ENCODE results near the gene PCDHGA3. TPM values are rescaled to one million over a fixed set of nuclear protein-coding genes. Genes with fewer than 3 reads are reported as not detected.

The PCDHGA3 gene
- total RNA-seq, 1 experiment from 2014 or later, result 0.97 TPM

DNA sequence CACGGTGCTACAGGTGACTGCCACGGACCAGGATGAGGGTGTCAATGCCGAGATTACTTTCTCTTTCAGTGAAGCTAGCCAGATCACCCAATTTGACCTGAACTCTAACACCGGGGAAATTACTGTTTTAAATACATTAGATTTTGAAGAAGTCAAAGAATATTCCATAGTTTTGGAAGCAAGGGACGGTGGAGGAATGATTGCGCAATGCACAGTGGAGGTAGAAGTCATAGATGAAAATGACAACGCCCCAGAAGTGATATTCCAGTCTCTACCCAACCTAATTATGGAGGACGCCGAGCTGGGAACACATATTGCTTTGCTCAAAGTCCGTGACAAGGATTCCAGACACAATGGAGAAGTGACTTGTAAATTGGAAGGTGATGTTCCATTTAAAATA lies 45.0 kb downstream of the PCDHGA3 start:
- BruUV-seq (replicated peaks), result no TSS peak
- Histone ChIP-seq H3K27ac (ENCODE audit: low read depth, low read length, poor library complexity, severe bottlenecking) (no peak overlapping the region), H3K9me3 (ENCODE audit: low read depth, low read length, poor library complexity, severe bottlenecking) (peaks cover 69% of the 10 kb centered on the region), H3K36me3 (ENCODE audit: insufficient read depth, low read length, poor library complexity, severe bottlenecking) (no peaks in the 10 kb centered on the region), H3K27me3 (replicated peaks; ENCODE audit: insufficient read depth, low read depth, low read length, poor library complexity) (no peaks in the 10 kb centered on the region), H3K4me3 (ENCODE audit: low read depth, low read length, poor library complexity, severe bottlenecking) (no peak overlapping the region), H3K4me1 (ENCODE audit: insufficient read depth, low read length, poor library complexity, severe bottlenecking) (no peaks in the 10 kb centered on the region)
- POLR2A ChIA-PET (ENCODE audit: low non-redundant PET), result no interaction called here
- CTCF ChIA-PET, result no interaction called here
- intact Hi-C loops (cut with micrococcal nuclease; ENCODE audit: unreplicated experiment), result no loop called here
- TF ChIP-seq, protein P1, sequence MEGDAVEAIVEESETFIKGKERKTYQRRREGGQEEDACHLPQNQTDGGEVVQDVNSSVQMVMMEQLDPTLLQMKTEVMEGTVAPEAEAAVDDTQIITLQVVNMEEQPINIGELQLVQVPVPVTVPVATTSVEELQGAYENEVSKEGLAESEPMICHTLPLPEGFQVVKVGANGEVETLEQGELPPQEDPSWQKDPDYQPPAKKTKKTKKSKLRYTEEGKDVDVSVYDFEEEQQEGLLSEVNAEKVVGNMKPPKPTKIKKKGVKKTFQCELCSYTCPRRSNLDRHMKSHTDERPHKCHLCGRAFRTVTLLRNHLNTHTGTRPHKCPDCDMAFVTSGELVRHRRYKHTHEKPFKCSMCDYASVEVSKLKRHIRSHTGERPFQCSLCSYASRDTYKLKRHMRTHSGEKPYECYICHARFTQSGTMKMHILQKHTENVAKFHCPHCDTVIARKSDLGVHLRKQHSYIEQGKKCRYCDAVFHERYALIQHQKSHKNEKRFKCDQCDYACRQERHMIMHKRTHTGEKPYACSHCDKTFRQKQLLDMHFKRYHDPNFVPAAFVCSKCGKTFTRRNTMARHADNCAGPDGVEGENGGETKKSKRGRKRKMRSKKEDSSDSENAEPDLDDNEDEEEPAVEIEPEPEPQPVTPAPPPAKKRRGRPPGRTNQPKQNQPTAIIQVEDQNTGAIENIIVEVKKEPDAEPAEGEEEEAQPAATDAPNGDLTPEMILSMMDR (conservative IDR thresholded peaks at IDR 0.05; ENCODE audit: low read depth, low read length), result no peak
- TF ChIP-seq EZH2 (IDR thresholded peaks at IDR 0.05; ENCODE audit: borderline replicate concordance, low read depth, low read length, poor library complexity, severe bottlenecking), result no peak
- DNase-seq (ENCODE audit: low spot score), result no peak

DNA sequence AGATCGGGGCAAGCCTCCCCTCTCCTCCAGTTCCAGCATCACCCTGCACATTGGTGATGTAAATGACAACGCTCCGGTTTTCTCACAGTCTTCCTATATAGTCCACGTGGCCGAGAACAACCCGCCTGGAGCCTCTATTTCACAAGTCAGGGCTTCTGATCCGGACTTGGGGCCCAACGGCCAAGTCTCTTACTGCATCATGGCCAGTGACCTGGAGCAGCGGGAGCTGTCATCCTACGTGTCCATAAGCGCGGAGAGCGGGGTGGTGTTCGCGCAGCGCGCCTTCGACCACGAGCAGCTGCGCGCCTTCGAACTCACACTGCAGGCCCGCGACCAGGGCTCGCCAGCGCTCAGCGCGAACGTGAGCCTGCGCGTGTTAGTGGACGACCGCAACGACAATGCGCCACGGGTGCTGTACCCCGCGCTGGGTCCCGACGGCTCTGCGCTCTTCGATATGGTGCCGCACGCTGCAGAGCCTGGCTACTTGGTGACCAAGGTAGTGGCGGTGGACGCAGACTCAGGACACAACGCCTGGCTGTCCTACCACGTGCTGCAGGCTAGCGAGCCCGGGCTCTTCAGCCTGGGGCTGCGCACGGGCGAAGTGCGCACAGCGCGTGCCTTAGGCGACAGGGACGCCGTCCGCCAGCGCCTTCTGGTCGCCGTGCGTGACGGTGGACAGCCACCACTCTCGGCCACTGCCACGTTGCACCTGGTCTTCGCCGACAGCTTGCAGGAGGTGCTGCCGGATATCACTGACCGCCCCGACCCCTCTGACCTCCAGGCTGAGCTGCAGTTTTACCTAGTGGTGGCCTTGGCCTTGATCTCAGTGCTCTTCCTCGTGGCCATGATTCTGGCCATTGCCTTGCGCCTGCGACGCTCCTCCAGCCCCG lies 45.8 kb downstream of the PCDHGA3 start:
- BruUV-seq (replicated peaks), result no TSS peak
- ChIA-PET POLR2A (ENCODE audit: low non-redundant PET) (no interaction called here), CTCF (no interaction called here)
- no peak for TF ChIP-seq EZH2 (IDR thresholded peaks at IDR 0.05; ENCODE audit: borderline replicate concordance, low read depth, low read length, poor library complexity, severe bottlenecking)
- H3K9me3 ChIP-seq (ENCODE audit: low read depth, low read length, poor library complexity, severe bottlenecking), result peaks cover 62% of the 10 kb centered on the region
- H3K4me1 ChIP-seq (ENCODE audit: insufficient read depth, low read length, poor library complexity, severe bottlenecking), result no peaks in the 10 kb centered on the region
- intact Hi-C loops (cut with micrococcal nuclease; ENCODE audit: unreplicated experiment), result no loop called here
- no peak overlapping the region for H3K27ac ChIP-seq (ENCODE audit: low read depth, low read length, poor library complexity, severe bottlenecking)
- no peaks in the 10 kb centered on the region for H3K36me3 ChIP-seq (ENCODE audit: insufficient read depth, low read length, poor library complexity, severe bottlenecking)
- no peak for DNase-seq (ENCODE audit: low spot score)
- no peaks in the 10 kb centered on the region for H3K27me3 ChIP-seq (replicated peaks; ENCODE audit: insufficient read depth, low read depth, low read length, poor library complexity)
- no peak overlapping the region for H3K4me3 ChIP-seq (ENCODE audit: low read depth, low read length, poor library complexity, severe bottlenecking)

DNA sequence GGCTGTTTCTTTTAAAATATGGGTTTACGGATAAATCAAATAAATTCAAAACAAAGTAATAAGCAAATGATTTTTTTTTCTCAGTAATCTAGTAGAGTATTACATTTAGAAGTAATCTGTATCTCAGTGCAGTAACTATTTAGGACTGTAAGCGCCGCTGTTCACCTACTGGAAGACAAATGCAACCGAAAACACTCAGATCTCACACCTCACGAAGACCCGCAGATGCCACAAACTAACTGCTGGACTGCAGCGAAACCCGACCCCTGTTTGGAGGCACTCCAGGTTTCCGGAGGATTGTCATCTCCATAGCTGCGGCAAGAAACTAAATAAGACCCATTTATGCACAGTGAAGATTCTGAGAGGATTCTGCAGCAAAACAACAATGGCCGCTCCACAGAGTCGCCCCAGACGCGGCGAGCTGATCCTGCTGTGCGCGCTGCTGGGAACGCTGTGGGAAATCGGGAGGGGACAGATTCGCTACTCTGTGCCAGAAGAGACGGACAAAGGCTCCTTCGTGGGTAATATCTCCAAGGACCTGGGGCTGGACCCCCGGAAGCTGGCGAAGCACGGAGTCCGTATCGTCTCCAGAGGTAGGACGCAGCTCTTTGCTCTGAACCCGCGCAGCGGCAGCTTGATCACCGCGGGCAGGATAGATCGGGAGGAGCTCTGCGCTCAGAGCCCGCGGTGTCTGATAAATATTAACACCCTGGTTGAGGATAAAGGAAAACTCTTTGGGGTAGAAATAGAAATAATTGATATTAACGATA lies 49.0 kb downstream of the PCDHGA3 start, which contains the start of gene PCDHGA8:
Gene PCDHGA8 (plus strand): TSS at position 205 of the 770 bp plus-strand sequence. CDS start 181 bp downstream, at position 386.
- Histone ChIP-seq H3K4me3 (ENCODE audit: low read depth, low read length, poor library complexity, severe bottlenecking) (no peak within 1 kb of the TSS), H3K4me1 (ENCODE audit: insufficient read depth, low read length, poor library complexity, severe bottlenecking) (no peaks in the 10 kb centered on the region), H3K27me3 (replicated peaks; ENCODE audit: insufficient read depth, low read depth, low read length, poor library complexity) (no peaks in the 10 kb centered on the region), H3K36me3 (ENCODE audit: insufficient read depth, low read length, poor library complexity, severe bottlenecking) (no peaks in the 10 kb centered on the region), H3K9me3 (ENCODE audit: low read depth, low read length, poor library complexity, severe bottlenecking) (peaks cover 54% of the 10 kb centered on the region), H3K27ac (ENCODE audit: low read depth, low read length, poor library complexity, severe bottlenecking) (no peak within 1 kb of the TSS)
- intact Hi-C loops (cut with micrococcal nuclease; ENCODE audit: unreplicated experiment), result no loop called here
- TF ChIP-seq EZH2 (IDR thresholded peaks at IDR 0.05; ENCODE audit: borderline replicate concordance, low read depth, low read length, poor library complexity, severe bottlenecking), result no peak
- TF ChIP-seq, protein P1 (conservative IDR thresholded peaks at IDR 0.05; ENCODE audit: low read depth, low read length), result peak; percentile 44
- ChIA-PET CTCF (no interaction called here), POLR2A (ENCODE audit: low non-redundant PET) (no interaction called here)
- BruUV-seq (replicated peaks), result no TSS peak
- peak; percentile 71 for DNase-seq (ENCODE audit: low spot score)

Data from A673 (cell line).